ENCODE measurements around the gene RAD51D.

Gene RAD51D

DNA sequence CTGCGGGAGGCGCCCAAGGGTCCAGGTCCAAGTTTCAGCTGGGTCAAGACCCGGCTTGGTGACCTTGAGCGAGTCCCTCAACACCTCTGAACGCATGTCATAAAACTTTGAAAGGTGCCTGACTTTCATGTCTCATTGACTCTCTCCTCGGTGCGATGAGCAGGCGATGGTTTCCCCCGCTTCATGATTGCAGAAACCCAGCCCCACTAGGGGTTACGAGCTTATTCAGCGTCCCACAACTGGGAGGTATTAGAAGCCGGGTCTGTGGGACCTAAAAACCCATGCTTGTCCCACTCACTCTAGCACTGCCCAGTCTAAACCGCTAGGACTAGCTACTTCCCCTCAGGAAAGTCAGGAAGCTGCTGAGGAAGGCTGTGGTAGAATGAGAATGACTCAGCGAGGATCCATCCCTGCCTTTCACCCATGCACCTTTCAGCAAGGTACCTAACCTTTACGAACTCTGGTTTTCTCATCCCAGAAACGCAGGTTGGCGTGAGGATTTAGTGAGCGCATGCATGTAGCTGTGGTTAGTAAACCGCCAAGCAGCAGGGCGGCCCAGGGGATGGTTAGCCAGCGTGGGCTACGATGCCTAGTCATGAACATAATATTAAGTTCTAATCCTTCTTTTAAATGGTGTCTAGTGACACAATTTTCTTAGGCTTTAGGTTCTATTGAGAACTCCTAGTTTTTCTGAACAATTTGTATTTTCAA, 29.9 kb downstream of the RAD51D start:
- peak; percentile 70 for DNase-seq

DNA sequence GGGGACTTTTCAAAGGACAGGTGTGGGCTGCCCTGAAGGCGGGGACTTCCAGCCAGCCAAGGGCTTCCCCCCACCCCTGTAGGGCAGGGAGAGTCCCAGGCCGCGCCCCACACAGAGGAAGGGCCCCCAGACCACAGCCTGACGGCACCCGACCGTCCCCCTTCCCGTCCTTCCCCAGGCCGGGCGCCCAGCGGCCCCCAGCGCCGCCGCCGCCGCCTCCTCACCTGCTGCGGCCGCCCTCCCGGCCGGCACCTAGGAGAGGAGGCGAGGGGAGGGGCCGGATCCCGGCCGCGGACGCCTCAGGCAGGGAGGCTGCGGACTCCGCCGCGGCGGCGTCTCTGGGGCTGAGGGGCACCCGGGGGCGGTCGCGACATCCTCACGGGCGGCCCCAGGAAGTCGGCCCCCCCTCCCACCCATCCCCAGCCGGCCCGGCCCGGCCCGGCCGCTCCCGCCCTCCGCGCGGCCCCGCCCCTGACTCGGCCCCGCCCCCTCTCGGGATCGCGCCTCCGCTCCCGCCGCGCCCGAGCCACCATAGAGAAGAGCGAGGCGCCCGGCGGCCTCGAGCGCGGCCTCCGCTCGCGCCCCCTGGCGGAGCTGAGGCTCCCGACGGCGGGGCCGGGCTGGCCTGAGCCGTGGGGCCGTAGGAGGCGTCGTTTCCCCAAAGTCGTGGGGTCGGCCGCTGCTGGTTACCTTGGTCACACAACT, 30.6 kb downstream of the RAD51D start:
- peak; percentile 83 for DNase-seq

DNA sequence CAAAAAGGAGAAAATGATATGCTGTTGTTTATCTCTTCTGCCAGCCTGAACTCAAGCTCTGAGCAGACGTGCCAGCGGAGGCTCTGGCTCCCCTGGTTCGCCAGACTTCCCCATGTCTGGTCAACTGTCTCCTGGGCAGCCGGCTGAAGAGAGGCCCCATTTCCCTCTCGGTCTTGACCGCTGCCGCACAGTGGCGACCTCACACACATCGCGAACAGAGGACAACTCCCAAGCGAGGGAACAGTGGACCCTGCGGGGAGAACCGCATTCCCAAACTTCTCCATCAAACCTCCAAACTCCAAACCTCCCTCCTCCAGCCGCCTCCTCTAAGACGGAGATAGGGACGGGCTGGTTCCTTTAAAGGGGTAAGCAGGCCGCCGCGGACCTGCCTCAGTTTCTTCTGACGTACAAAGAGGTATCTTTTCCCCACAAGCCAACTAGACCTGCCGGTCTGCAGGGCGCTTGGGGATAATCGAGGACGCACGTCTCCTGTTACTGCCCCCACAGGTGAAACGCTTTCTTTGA, 31.2 kb downstream of the RAD51D start:
- DNase-seq, result no peak

DNA sequence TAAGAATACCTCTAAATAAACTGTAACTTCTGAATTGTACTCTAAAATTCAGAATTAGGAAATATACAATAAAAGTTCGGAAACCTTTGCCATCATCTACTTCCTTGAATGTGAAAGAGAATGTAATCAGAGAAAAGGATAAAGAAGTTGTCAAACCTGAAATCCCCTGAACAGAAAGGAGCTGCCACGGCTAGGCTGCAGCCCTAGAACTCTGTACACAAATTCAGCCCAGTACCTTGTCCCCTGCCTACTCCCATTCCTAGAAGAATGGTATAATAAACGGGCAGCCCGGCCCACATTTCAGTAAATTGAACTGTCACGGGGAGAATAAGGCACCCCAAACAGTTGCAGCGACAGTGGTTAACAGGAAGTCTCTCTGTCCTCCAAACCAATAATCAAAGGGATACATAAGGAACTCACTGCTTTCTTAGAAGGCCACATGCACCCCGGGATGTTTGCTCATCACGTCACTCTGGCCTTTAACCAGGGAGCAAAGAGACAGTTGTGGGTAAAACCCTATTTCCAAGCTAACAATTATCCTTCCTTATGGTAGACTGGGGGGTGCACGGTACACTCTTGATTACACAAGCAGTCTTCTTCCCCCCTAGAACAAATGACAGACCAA, 31.8 kb downstream of the RAD51D start:
- DNase-seq, result peak; percentile 73

DNA sequence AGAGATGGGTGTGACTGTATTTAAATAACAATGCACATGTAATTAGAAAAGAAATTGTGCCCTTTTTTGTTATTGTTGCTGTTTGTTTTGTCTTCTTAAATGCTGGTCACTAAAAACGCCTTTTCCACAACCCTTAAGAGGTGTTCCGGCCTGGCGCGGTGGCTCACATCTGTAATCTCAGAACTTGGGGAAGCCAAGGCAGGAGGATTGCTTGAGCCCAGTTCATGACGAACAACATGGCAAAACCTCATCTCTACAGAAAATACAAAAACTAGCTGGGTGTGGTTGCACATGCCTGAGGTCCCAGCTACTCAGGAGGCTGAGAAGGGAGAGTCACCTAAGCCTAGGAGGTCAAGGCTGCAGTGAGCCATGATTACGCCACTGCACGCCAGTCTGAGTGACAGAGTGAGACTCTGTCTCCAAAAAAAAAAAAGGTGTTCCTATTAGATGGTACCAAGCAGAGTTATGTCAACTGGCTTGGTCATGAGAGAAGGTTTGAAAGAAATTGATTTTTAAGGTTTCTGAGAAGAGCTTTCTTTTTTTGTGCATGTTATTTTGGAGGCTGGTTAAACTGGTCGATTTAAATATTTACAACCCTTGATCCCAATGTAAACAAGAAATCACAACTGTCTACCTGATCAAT, 32.6 kb downstream of the RAD51D start:
- no peak for DNase-seq

DNA sequence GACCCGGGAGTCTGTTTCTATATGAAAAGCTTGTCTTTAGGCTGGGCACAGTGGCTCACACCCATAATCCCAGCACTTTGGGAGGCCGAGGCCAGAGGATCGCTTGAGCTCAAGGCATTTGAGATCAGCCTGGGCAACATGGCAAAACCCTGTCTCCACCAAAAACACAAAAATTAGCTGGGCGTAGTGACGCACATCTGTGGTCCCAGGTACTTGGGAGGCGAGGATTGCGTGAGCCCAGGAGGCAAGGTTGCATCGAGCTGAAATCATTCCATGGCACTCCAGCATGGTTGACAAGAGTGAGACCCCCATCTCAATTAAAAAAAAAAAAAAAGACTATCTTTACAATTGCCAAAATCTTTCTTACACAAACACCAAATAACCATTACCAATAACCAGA, 33.5 kb downstream of the RAD51D start:
- DNase-seq, result no peak

DNA sequence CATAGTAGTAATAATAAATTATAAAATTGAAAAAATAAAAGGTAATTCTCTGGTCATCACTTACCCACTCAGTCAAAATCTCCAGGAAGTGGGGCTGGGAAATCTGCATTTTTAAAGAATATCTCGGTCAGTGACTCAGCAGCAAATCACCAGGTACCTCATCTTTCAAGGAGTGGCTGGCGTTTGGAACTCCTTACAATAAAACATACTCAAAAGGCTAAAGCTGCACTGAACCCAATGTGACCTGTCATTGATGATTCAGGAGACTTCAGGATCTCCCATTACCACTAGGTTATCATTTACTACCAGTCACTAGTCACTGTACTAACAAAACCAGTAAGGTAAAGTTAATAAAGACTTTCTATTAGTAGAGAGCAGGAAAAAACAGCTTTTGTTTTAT, 34.7 kb downstream of the RAD51D start:
- no peak for DNase-seq

DNA sequence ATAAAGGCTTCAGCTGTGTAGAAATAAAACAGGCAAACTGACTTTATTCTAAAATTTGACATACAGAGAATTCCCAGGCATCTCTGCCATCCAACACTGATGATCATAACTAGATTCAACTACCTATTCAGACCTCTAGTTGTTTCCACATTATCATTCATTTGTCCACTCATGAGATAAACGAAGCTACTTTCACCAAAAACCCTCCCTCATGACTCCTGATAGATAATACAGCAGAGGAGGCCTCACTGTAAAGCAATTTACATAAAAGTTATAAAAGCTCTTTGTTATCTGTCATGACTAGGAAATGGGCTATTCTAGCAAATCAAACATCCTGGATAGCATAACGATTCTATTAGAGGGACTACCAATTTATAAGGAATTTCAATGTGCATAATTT, 36.6 kb downstream of the RAD51D start:
- peak; percentile 31 for DNase-seq

DNA sequence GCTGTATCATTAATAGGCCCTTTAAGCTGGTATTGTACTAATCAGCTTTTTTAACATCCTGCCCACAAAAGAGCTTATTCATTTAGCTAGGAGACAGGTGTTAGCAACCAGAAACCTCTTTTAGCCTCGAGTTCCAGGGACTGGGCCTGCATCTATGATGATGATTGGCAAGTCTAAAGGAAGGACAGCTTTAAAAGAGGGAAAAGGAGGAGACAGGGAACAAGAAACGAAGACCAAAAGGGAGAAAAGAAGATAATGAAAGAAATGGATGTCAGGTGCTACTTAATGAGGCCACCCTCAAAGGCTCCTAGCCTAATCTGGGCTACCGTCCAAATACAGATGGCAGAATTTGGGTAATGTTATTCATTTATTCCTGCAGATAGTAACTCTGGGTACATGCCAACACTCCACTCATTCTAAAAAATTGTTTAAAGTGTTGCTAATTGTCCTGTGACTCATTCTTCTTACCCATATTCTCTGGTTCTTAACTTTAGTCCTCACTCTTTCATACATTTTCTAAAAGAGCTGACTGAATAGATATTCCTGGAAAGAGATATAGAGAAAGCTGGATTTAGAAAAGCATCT, 37.5 kb downstream of the RAD51D start:
- DNase-seq, result peak; percentile 88

DNA sequence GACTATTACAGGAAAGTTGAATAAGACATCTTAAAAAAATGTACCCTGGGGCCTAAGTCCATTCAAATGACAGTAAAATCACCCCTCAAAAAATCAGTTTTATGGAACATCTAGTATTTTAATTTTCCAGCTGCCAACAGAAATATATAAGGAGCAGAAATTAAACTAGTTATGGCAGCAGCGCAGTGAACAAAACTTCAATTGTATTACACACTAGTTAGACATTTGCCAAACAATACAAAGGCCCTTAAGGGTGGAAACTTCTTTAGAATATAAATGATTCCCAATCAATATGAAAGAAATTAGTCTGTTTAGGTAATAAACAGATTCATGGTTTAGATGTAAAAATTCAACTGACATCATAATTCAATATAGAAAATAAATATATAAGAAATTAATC, 38.0 kb downstream of the RAD51D start:
- no peak for DNase-seq

DNA sequence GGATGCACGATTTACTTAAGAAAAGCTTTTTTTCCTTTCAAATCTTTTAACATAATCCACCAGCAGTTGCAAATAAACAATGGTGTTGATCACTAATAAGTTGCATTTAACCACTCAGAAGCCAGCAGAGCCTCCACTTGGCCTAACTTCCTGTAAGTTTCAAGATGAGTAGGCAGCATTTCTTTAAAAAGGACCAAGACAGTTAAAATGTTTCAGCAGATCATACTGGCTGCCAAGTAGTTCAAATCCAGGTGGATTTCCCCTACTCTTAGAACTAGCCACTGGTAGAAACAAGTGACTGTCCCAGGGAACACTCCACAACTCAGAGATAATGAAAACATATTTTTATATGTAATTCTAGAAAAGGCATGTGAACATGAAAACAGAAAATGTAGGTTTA, 39.1 kb downstream of the RAD51D start:
- DNase-seq, result no peak

DNA sequence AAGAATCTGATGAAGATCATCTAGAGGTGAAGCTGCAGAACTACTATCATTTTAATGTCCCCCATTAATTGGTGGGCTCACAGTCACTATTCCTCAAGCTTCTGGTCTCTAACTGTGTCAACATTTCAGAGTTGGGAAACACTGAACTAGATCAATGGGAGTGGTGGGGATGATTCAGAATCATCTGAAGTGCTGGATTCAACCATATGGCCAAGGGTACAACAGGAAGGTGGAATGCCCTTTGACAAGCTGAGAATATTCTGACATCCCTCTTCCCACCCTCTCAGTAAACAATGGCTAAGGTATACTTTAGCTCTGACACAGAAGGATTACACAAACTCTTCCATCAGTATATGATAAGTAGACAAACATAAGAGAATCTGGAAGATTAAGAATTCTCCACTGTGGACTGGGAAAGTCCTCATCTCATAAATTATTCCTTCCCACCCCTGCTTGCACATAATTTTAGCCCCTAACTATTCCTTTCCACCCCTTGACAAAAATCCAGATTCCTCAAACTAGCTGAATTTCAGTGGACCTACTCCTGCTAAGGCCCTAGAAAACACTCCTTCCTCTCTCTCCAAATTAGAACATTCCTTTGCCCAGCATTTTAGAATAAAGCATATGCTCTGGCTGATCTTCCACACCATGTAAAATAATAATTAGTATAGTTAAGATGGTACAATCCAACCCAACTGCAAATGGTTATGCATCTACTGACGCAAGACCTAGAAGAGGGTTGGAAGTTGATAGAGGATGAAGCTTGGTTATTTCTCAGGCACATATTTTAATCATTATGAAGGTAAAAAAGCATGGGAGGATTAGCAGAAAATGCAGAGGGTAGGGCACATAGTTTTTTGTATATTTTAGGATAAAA, 39.9 kb downstream of the RAD51D start:
- DNase-seq, result no peak

DNA sequence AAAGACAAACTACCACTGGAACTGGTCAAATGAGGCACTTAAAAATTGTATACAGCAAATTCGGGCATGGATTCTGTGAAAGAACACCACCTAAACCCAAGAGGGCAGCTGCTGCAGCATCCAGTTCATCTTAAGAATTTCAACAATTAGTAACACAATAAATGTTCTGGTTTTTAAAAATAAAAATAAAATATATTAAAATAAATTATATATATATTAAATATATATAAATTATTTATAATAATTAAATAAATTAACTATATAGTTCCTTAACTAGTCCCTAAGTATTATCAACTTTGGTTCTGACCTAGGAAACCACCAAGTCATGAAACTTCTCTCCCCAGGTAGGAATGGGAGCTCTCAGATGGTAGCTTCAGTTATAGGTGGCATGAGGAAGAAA, 42.8 kb downstream of the RAD51D start:
- DNase-seq, result no peak

DNA sequence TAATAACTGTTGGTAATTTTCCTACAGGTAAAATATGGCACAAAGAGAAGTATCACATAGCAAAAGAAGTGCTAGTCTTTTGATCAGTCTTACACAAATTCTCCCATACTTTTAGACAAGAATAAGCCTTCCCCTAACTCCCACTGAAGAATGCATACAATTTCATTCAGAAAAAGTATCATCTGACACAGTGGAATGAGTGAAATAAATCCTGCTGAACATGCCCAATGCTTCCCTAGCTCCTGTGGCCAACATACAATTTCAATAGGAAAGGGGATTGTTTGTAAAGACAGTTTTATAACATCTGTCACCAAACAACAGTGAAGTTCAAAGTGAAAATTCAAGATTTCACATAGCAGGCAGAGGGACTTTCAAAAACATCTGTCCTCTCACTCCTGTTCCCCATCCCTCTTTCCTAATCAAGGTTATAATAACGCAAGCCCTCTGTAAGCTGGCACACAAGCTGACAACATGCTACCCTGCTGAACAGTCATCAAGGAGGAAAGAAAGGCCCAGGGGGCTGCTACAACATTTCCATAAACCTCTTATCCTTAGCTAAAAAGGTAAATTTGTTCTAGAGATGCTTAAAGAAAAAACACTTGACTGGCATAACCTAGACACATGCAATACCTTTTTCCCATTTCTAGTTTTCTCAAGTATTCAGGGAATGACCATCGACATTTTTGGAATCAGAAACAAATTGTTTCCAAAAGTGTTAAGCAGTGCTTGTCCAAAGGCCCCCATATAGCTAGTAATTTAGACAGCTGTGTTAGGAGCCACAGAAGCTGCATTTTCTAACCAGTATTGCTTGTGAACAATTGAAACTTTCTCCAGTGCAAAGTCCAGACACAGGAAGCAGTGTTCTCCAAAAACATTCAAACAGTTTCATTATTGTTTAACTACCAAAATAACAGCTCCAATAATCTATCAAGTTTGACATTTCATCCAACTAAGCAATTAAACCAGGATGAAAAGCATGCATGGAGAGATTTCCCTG, 44.7 kb downstream of the RAD51D start:
- no peak for DNase-seq

DNA sequence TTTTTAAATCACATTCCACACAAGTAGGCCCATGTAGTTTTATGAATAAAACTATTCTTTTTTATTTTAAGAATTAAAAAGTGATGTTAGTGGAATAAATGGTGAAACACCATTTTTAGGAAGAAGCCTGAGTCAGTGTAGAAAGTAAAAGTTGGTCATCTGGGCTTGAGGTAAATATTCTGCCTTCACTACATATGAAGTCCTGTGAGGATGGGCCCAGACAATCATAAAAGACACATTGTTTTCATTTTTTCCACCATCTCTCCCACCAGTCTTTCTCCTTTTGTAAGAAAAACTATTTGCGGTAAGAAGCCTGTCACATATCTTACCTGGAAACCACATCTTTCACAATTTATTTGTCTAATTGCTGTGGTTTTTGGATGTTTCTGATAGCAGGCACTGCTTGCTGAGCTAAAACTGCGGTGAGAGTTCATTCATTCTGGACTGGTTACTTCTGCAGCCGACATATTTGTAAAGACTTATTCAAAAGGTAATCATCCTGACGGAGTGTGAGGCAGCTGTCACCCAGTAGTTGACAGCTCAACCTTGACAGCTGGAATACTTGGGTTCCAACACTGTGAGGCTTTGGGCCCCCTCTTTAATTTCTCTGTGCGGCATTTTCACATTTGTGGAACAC, 45.6 kb downstream of the RAD51D start:
- DNase-seq, result no peak

DNA sequence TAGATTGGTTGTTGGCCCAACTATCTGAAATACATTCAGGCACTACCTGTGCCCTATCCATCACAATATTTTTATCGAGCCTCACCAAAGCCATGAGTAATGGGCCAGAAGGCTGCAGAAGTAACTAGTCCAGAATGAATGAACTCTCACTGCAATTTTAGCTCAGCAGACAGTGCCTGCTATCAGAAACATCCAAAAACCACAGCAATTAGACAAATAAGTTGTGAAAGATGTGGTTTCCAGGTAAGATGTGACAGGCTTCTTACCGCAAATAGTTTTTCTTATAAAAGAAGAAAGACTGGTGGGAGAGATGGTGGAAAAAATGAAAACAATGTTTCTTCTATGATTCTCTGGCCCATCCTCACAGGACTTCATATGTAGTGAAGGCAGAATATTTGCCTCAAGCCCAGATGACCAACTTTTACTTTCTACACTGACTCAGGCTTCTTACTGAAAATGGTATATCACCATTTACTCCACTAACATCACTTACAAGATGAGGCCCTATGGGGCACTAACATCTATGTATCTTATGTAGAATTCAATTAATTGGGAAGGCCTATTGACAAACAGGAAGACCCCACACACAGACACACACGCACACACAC, 46.4 kb downstream of the RAD51D start:
- DNase-seq, result no peak

DNA sequence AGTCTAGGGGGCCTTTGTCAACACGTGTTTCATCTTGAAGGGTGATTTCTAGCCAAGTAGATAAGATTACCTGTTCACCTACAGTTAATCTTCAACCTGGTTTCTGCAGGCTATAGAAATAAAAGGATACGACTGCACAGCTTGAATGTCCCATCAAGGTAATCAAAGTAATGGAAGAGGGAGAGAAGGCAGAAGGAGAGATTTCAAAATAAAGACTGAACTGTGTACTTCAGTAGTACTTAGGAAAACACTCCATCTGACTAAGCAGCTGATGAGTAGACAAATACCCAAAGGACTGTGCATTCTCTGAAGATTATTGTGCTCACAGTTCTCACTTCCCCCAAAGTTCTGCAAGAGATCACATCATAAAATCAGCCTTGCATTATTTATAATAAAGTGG, 50.3 kb downstream of the RAD51D start:
- no peak for DNase-seq

DNA sequence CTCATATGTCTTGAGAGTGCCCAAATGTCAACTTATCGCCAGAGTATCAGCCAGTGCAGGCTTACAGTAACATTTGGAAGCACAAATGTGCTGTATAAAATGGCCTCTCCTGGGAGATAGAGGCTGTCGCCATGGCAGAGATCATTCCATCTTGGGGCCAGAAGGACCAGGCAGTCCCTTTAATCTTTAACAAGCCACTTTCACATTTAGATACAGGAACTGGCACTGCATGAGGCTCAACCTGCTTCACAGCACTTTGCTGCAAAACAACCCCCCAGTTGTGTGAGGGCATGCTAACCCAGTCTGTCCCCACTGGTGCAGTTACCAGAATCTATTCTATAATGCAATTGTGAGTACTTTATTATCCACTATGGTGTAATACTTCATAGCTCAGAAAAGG, 51.4 kb downstream of the RAD51D start:
- DNase-seq, result no peak

DNA sequence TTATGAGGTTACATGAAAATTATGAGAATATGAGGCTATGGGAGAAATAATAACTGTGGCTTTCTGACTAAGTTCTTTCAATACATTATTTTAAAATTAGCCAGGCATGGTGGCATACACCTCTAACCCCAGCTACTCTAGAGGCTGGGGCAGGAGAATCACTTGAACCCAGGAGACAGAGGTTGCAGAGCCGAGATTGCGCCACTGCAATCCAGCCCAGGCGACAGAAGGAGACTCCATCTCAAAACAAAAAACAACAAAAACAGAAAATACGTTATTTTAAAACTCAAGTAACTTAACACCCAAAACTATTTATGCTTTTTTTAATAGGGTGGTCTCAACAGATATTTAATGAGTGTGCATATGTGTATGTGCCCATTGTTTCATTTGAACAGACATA, 53.8 kb downstream of the RAD51D start:
- no peak for DNase-seq
